HK-2 (cell line): ENCODE results near the gene MGAT3.

Experiments
- DNase-seq: peaks from one replicate; pipeline ENCODE4 v3.0.0-alpha.2; 2018; ENCODE audit not compliant: unreplicated experiment

MGAT3 gene

GRCh38 chr22:39471381-39472141, 14.7 kb downstream of the MGAT3 start:
- peak; percentile 80 for DNase-seq

DNA sequence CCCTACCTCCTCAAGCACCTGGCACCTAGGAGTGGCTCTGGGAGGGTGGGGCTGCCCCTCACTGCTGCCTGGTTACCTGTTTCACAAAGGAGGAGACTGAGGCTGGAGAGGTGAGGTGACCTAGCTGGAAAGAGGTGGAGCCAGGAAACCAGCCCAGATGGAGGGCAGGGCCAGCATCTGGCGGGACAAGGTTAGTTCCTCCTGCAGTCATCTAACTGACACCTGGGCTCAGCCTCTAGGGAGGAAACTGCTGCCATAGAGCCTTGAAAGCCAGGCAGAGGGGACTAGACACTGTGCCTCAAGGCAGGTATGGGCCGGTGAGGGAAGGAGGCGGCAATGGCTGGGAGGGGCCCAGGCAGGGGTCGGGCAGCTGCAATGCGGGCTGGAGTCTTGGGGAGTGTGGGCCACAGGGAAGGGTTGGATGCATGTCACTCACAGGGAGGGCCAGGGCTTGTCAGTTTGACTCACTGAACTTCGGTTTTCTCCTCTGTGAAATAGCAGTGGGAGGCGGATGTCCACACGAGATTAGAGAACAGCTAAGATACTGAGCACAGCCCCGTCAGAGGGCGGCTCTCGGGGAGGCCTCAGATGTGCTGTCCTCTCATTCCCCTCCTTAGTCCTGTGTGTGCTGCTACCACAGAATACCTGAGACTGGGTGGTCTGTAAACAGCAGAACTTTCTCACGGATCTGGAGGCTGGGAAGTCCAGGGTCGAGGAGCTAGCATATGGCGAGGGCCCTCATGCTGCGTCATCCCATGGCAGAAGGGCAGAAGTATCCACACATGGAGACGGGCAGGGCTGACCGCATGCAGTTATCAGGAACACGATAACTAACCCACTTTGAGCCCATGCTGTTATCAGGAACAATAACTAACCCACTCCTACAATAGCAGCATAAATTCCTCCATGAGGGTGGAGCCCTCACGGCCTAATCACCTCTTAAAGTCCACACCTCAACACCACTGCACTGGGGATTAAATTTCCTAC, 16.1 kb downstream of the MGAT3 start:
- DNase-seq: no peak

GRCh38 chr22:39473851-39474250, 17.0 kb downstream of the MGAT3 start:
- DNase-seq: no peak

DNA sequence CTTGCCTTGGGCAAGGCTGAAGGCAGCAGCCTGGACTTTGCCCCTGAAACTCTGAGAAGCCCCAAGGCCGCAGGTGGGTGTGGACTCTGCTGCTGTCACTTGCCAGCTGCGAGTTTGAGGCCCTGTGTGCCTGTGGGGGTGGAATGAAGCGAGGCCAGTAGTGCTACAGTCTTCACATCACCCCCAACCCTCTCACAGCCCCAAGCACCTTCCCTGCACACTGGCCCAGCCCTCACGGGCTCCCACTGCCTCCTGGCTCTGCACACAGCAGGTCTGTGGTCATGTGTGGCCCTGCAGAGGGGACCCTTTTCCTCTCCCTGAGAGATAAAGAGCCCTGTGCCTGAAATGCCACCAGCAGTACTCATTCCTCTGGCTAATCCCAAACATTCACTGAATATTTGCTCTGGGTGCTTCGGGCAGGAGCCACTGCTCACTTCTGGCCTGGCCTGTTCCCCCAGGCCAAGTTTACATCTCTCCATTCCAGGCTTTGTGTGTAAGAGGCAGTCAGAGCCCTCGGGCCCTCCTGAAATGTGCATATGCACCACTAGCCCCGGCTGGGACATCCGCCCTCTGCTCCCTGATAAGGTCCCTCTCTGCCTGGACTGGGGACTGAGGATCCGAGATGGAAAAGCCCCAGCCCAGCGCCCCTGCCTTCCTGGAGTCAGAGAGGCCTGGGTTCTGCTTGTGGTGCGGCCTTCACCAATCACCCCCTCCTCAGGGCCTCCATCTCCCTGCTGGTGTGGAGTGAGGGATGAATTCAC, 17.7 kb downstream of the MGAT3 start:
- DNase-seq: no peak

- DNase-seq: no peak
Measured at GRCh38 chr22:39475337-39475736, 18.5 kb downstream of the MGAT3 start.

DNA sequence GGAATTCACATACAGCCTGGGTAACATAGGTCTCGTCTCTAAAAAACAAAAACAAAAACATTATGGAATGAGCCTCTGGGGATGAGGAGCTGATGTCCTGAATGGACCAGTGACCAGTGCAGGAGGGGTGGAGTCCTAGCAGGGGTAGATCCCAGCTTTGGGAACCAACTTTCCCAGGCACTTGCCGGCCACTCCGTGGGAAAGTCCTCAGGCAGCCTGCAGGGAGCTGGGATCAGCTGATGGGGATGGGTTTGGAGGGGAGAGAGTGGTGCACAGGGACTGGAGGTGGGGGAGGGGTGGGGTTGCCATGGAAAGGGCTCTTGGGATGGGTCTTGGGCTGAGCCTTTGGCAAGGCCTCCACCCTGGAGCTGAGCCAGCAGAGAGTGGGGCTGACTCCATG, 19.1 kb downstream of the MGAT3 start:
- DNase-seq: no peak

- no peak for DNase-seq
Measured at GRCh38 chr22:39476664-39477063, 19.9 kb downstream of the MGAT3 start.

GRCh38 chr22:39477542-39477941, 20.7 kb downstream of the MGAT3 start:
- no peak for DNase-seq

GRCh38 chr22:39478441-39478850, 21.6 kb downstream of the MGAT3 start:
- DNase-seq: peak; percentile 54

DNA sequence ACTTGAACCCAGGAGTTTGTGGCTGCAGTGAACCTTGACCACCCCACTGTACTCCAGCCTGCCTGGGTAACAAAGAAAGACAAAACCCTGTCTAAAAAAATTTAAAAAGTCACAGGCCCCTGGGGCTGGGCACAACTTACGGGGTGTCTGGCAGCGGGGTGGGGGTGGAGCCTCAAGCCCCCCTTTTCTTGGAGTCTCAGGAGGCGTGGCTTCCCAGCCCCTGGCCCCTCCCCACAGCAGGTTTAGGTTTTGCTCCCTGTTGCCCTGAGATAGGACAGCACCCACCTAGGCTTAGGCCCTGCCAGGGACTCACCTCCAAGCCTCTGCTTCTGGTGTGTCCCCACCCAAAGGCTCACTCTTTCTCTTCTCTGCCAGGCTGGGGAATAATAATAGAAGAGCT, 22.4 kb downstream of the MGAT3 start:
- DNase-seq: no peak

- DNase-seq: no peak
Measured at GRCh38 chr22:39480557-39480956, 23.7 kb downstream of the MGAT3 start.

DNA sequence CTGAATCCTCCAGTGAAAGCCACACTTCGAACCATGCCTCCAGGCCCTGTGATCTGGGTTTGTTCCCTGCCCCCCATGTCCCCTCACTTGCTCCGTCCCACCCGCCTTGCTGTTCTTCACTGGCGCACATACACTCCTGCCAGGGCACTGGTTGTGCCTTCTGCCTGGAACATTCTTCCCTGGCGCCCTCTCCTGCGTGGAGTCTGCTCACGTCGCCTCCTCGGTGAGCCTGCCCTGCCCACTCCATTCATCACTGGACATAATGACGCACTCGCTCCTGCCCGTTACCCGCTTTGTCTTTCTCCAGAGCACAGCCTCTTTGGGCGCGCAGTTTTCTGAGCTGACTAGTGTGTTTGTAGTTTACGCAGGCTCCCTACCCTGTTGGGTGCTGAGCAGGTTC, 24.2 kb downstream of the MGAT3 start:
- DNase-seq: no peak

- DNase-seq: no peak
Measured at GRCh38 chr22:39481595-39481994, 24.8 kb downstream of the MGAT3 start.

- DNase-seq: no peak
Measured at GRCh38 chr22:39482768-39483167, 26.0 kb downstream of the MGAT3 start.

GRCh38 chr22:39486951-39487825, 30.4 kb downstream of the MGAT3 start:
- DNase-seq: no peak

- DNase-seq: no peak
Measured at GRCh38 chr22:39487826-39488520, 31.2 kb downstream of the MGAT3 start.

DNA sequence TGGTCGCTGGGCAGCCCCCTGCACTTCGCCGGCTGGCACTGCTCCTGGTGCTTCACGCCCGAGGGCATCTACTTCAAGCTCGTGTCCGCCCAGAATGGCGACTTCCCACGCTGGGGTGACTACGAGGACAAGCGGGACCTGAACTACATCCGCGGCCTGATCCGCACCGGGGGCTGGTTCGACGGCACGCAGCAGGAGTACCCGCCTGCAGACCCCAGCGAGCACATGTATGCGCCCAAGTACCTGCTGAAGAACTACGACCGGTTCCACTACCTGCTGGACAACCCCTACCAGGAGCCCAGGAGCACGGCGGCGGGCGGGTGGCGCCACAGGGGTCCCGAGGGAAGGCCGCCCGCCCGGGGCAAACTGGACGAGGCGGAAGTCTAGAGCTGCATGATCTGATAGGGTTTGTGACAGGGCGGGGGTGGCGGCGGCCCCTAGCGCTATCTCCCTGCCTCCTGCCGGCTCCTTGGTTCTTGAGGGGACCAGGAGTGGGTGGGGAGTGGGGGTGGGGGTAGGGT, 31.8 kb downstream of the MGAT3 start:
- DNase-seq: no peak

DNA sequence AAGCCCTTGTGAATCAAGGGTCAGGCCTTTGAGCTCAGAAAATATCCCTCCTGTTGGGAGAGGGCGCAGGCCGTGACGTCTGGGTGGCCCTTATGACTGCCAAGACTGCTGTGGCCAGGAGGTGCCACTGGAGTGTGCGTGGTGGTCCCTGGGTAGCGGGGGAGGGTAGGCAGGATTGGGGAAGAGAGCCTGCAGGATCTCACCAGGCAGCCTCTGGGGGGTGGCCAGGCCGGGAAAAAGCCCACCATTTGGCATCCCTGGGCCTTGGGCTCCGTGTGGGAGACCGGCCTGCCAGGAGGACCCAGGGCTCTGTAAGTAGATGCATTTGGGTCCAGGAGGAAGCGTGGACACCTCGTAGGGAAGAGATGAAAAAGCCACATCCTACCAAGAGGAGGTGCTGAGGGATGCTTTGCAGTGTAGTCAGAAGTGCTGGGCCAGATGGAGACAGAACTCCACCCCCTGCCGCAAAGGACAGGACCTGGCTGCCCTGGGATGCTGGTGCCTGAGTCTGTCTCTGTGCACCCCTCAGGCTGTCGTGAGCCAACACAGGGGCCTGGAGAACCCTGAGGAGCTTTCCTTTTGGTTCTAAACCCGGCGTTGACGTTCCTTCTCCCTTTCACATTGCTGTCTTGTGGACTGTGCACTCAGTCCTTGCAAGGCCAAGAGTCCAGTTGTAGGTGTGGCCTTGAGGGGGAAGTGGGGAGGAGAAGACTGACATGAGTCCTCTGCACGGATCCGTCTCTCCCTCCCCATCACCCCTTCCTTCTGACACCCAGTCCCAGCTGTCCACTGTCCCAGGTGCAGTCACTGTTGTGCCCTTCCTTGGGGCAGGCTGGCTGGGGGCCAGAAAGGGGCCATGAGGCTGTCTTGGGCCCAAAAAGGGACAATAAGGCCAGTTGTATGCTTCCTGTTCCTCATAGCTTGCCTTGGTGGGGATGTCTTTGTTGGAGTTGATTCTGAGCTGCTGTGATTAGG, 32.6 kb downstream of the MGAT3 start:
- DNase-seq: no peak
